HCT116 (cell line): ENCODE data around the gene ZFAND6. TPM values are rescaled to one million over a fixed set of nuclear protein-coding genes. Genes with fewer than 3 reads are reported as not detected.

Experiments used
- ATAC-seq: fragments of 200-7000 bp; cut with Tn5 transposase; 2 replicates; pipeline ENCODE4 v1.9.1; 2020; ENCODE audit warnings: mild to moderate bottlenecking, moderate library complexity
- BruUV-seq: library from RNA; stranded (reverse); fragments of 400-500 nt; replicated peaks from 2 replicates; lab custom pipeline; 2021; lab: Mats Ljungman, UMichigan
- CTCF ChIA-PET: fragments of 300-600 bp; sonication (Branson Sonifier 250); formaldehyde crosslinking; loops from one replicate; lab custom pipeline; 2021; ENCODE audit warnings: antibody characterized with exemption; lab: Charles Lee
- POLR2A ChIA-PET: fragments of 300-600, 350-600 bp; sonication (Branson Sonifier 250); formaldehyde crosslinking; loops from one replicate; lab custom pipeline; 2021; ENCODE audit warnings: antibody characterized with exemption; lab: Charles Lee
- RAD21 ChIA-PET, 2 experiments: fragments of 300-600 bp; sonication (Branson Sonifier 250); formaldehyde crosslinking; loops; one replicate each; lab custom pipeline; 2023; ENCODE audit warnings: low total read pairs in 2 of 2; ENCODE audit not compliant: uncharacterized antibody in 2 of 2, unreplicated experiment in 2 of 2, low non-redundant PET in 1 of 2; lab: Charles Lee
- DNase-seq: peaks from one replicate; pipeline ENCODE4 v3.0.0-alpha.2; 2010; ENCODE audit warnings: low read depth, low spot score
- H2AFZ ChIP-seq: fragments of 200-600 bp; shearing (Covaris generic), sonication (generic); 2 replicates; pipeline ENCODE4 v1.6.1; 2017; ENCODE audit warnings: low read depth, mixed run types, mixed read lengths, antibody characterized with exemption, low read length; ENCODE audit not compliant: poor library complexity, severe bottlenecking
- H3K27ac ChIP-seq: 2 replicates; pipeline ENCODE4 v1.5.1; 2012; ENCODE audit warnings: low read depth, low read length
- H3K27me3 ChIP-seq: fragments of 200-600 bp; sonication (generic); 2 replicates; pipeline ENCODE4 v1.6.1; 2016; ENCODE audit warnings: mixed run types, low read length, mixed read lengths; ENCODE audit not compliant: insufficient read depth
- H3K36me3 ChIP-seq, 2 experiments: fragments of 200-500 bp in 1 of 2; fragments of 200-600 bp in 1 of 2; sonication (Bioruptor generic) in 1 of 2; sonication (generic) in 1 of 2; 2 replicates each; pipeline versions ENCODE4 v1.5.1 to v1.6.1; 2014 to 2016; ENCODE audit warnings: low read length in 2 of 2, inconsistent platforms in 1 of 2, mixed read lengths in 1 of 2, mixed run types in 1 of 2; ENCODE audit not compliant: insufficient read depth in 2 of 2, control insufficient read depth in 1 of 2
- H3K4me1 ChIP-seq, 2 experiments: fragments of 200-600 bp in 1 of 2; sonication (generic) in 1 of 2; 2 replicates each; pipeline versions ENCODE4 v1.5.1 to v1.6.1; 2012 to 2017; ENCODE audit warnings: low read length in 2 of 2, inconsistent platforms in 1 of 2, mild to moderate bottlenecking in 1 of 2, mixed read lengths in 1 of 2, mixed run types in 1 of 2, moderate library complexity in 1 of 2; ENCODE audit not compliant: insufficient read depth in 2 of 2, control insufficient read depth in 1 of 2
- H3K4me2 ChIP-seq: fragments of 200-600 bp; sonication (generic); 2 replicates; pipeline ENCODE4 v1.6.1; 2017; ENCODE audit warnings: mixed run types, low read length, mixed read lengths
- H3K4me3 ChIP-seq, 2 experiments: fragments of 200-600 bp in 1 of 2; sonication (generic) in 1 of 2; replicated peaks in 1 of 2; 2 replicates each; pipeline ENCODE4 v1.5.1; 2011 to 2016; ENCODE audit warnings: low read length in 2 of 2, control low read depth in 1 of 2, low read depth in 1 of 2, mild to moderate bottlenecking in 1 of 2, mixed read lengths in 1 of 2, mixed run types in 1 of 2
- H3K79me2 ChIP-seq: fragments of 200-600 bp; sonication (generic); 2 replicates; pipeline ENCODE4 v1.6.1; 2017; ENCODE audit warnings: mild to moderate bottlenecking, mixed run types, low read length, moderate library complexity, mixed read lengths; ENCODE audit not compliant: insufficient read depth
- H3K9ac ChIP-seq: fragments of 200-600 bp; sonication (generic); 2 replicates; pipeline ENCODE4 v1.6.1; 2016; ENCODE audit warnings: low read length, mixed read lengths
- H3K9me2 ChIP-seq: fragments of 200-600 bp; sonication (generic), shearing (Covaris generic); 2 replicates; pipeline ENCODE4 v1.6.1; 2017; ENCODE audit warnings: mixed run types, mild to moderate bottlenecking, moderate library complexity; ENCODE audit not compliant: insufficient read depth
- H3K9me3 ChIP-seq, 2 experiments: fragments of 200-500 bp in 1 of 2; fragments of 200-600 bp in 1 of 2; sonication (Bioruptor generic) in 1 of 2; sonication (generic) in 1 of 2; 2 replicates each; pipeline ENCODE4 v1.6.1; 2014 to 2017; ENCODE audit warnings: low read length in 2 of 2, mixed read lengths in 2 of 2, inconsistent platforms in 1 of 2, low read depth in 1 of 2, mild to moderate bottlenecking in 1 of 2, mixed run types in 1 of 2, moderate library complexity in 1 of 2; ENCODE audit not compliant: control insufficient read depth in 1 of 2, insufficient read depth in 1 of 2
- H4K20me1 ChIP-seq: fragments of 200-600 bp; sonication (generic), shearing (Covaris generic); 2 replicates; pipeline ENCODE4 v1.6.1; 2017; ENCODE audit warnings: mixed run types, mild to moderate bottlenecking, moderate library complexity; ENCODE audit not compliant: insufficient read depth
- ATF3 ChIP-seq: IDR thresholded peaks from 2 replicates; pipeline ENCODE4 v1.6.1; 2012
- CBX3 ChIP-seq: IDR thresholded peaks from 2 replicates; pipeline ENCODE4 v1.6.1; 2012; ENCODE audit warnings: low read depth
- CEBPB ChIP-seq: IDR thresholded peaks from 2 replicates; pipeline ENCODE4 v1.6.1; 2012; ENCODE audit warnings: low read depth
- CTCF ChIP-seq, 3 experiments: fragments of 200-600 bp in 1 of 3; sonication (generic) in 1 of 3; IDR thresholded peaks in 2 of 3; conservative IDR thresholded peaks in 1 of 3; 2 replicates each; pipeline ENCODE4 v1.5.1; 2012 to 2017; ENCODE audit warnings: low read depth in 2 of 3, low read length in 2 of 3, antibody characterized with exemption in 1 of 3, borderline replicate concordance in 1 of 3, control low read depth in 1 of 3, mild to moderate bottlenecking in 1 of 3, mixed read lengths in 1 of 3, mixed run types in 1 of 3, moderate library complexity in 1 of 3; ENCODE audit not compliant: insufficient read depth in 1 of 3
- EGR1 ChIP-seq: IDR thresholded peaks from 2 replicates; pipeline ENCODE4 v1.6.1; 2012; ENCODE audit warnings: low read depth
- ELF1 ChIP-seq: IDR thresholded peaks from 2 replicates; pipeline ENCODE4 v1.6.1; 2012; ENCODE audit warnings: low read depth, borderline replicate concordance
- EZH2 ChIP-seq: fragments of 200-600 bp; sonication (generic); IDR thresholded peaks from 2 replicates; pipeline ENCODE4 v1.6.1; 2017; ENCODE audit warnings: antibody characterized with exemption, mixed run types
- EZH2phosphoT487 ChIP-seq: fragments of 200-600 bp; IDR thresholded peaks from 2 replicates; pipeline ENCODE4 v1.6.1; 2018; ENCODE audit warnings: antibody characterized with exemption, borderline replicate concordance
- FOSL1 ChIP-seq: IDR thresholded peaks from 2 replicates; pipeline ENCODE4 v1.6.1; 2012; ENCODE audit warnings: low read depth
- JUND ChIP-seq: IDR thresholded peaks from 2 replicates; pipeline ENCODE4 v1.6.1; 2012
- MAX ChIP-seq: IDR thresholded peaks from 2 replicates; pipeline ENCODE4 v1.6.1; 2012
- POLR2A ChIP-seq: IDR thresholded peaks from 2 replicates; pipeline ENCODE4 v1.7.0; 2011; ENCODE audit warnings: borderline replicate concordance; ENCODE audit not compliant: insufficient read depth, insufficient read length; ENCODE audit errors: extremely low read depth
- RAD21 ChIP-seq: IDR thresholded peaks from 2 replicates; pipeline ENCODE4 v1.6.1; 2012; ENCODE audit warnings: low read depth, mild to moderate bottlenecking
- SIN3A ChIP-seq: IDR thresholded peaks from 2 replicates; pipeline ENCODE4 v1.6.1; 2012; ENCODE audit warnings: low read depth
- SP1 ChIP-seq: IDR thresholded peaks from 2 replicates; pipeline ENCODE4 v1.6.1; 2012; ENCODE audit warnings: low read depth
- SRF ChIP-seq: IDR thresholded peaks from 2 replicates; pipeline ENCODE4 v1.6.1; 2012; ENCODE audit warnings: low read depth
- TCF7L2 ChIP-seq: IDR thresholded peaks from 2 replicates; pipeline ENCODE4 v1.7.0; 2011; ENCODE audit warnings: borderline replicate concordance, inconsistent platforms; ENCODE audit not compliant: insufficient read depth, insufficient read length; ENCODE audit errors: extremely low read depth
- ZBTB33 ChIP-seq: IDR thresholded peaks from 2 replicates; pipeline ENCODE4 v1.6.1; 2011; ENCODE audit warnings: mild to moderate bottlenecking, low read length, moderate library complexity; ENCODE audit not compliant: insufficient replicate concordance; ENCODE audit errors: extremely low read depth
- ZFX ChIP-seq: fragments of 450-650 bp; IDR thresholded peaks from 2 replicates; pipeline ENCODE4 v1.6.1; 2017
- ZNF274 ChIP-seq: fragments of 200-500 bp; sonication (Bioruptor generic); IDR thresholded peaks from 2 replicates; pipeline ENCODE4 v1.6.1; 2014; ENCODE audit warnings: mild to moderate bottlenecking, low read depth, low read length, inconsistent platforms
- intact Hi-C: fragments of 100-400 bp; cut with micrococcal nuclease; formaldehyde crosslinking; loops from 2 replicates; pipeline ENCODE4 v1.10.0; 2022
- total RNA-seq: library from RNA; stranded (reverse); gene quantifications from one replicate; pipeline ENCODE4 v1.2.1, GENCODE V29; 2021; ENCODE audit not compliant: unreplicated experiment

The ZFAND6 gene
- total RNA-seq, 1 experiment from 2014 or later, result 51.3 TPM

- H2AFZ ChIP-seq, result no peak overlapping the region
- ATAC-seq (no peak), DNase-seq (no peak)
- H3K4me2 ChIP-seq, result no peak overlapping the region
- H3K9ac ChIP-seq, result no peak overlapping the region
- no peaks in the 10 kb centered on the region for H3K79me2 ChIP-seq
- RAD21 ChIA-PET, result no interaction called here
- no peak overlapping the region for H3K27ac ChIP-seq
- no peak overlapping the region for H3K4me3 ChIP-seq
- BruUV-seq, result no TSS peak
- H3K4me1 ChIP-seq, result no peaks in the 10 kb centered on the region
- POLR2A ChIA-PET, result no interaction called here
- no peak for TF ChIP-seq MAX
- no peak for TF ChIP-seq ATF3
- no peak for TF ChIP-seq ELF1
- TF ChIP-seq FOSL1, result no peak
- no peak for TF ChIP-seq ZBTB33
- TF ChIP-seq ZFX, result no peak
- TF ChIP-seq RAD21, result no peak
- no peak for TF ChIP-seq ZNF274
- TF ChIP-seq JUND, result no peak
- no peak for TF ChIP-seq TCF7L2
- no peak for TF ChIP-seq POLR2A
- TF ChIP-seq SP1, result no peak
- TF ChIP-seq EZH2, result no peak
- no peak for TF ChIP-seq EZH2phosphoT487
- no peak for TF ChIP-seq CTCF (IDR thresholded peaks at IDR 0.05 in 2 of 3, conservative IDR thresholded peaks at IDR 0.05 in 1 of 3; ENCODE audit: borderline replicate concordance in 1 of 3, insufficient read depth in 1 of 3, low read depth in 2 of 3, low read length in 2 of 3)
- TF ChIP-seq EGR1, result no peak
- TF ChIP-seq SIN3A, result no peak
- no peak for TF ChIP-seq CBX3
- TF ChIP-seq SRF, result no peak
- TF ChIP-seq CEBPB, result no peak
- TF ChIP-seq, all 23 proteins: peak for 0
- no peaks in the 10 kb centered on the region for H3K27me3 ChIP-seq
- CTCF ChIA-PET, result no interaction called here
- H3K9me3 ChIP-seq, result no peaks in the 10 kb centered on the region
- 0 out of 4 replicates have a peak, but pooled peaks cover 0 to under 1% of the 10 kb centered on the region in 2 experiments for H3K36me3 ChIP-seq
- H4K20me1 ChIP-seq, result no peaks in the 10 kb centered on the region
- no peaks in the 10 kb centered on the region for H3K9me2 ChIP-seq
- intact Hi-C loops, result loop anchor here (5.0 to 10.0 kb wide), 4 partner anchors 275 to 788 kb away; partner anchors contain the start of gene MTHFS
These were observed 110.4 kb downstream of the ZFAND6 start for GRCh38 chr15:80169768-80170357.
